Stomach smooth muscle (tissue), 2 donors: ENCODE measurements around the gene RAPGEF6.
A peak's percentile ranks its signal among the peaks of the same experiment; 100 is the strongest.

Experiments used
- H3K27ac ChIP-seq: one replicate; pipeline ENCODE4 v1.7.0; 2013; ENCODE audit warnings: mild to moderate bottlenecking, low read length, inconsistent platforms
- H3K27me3 ChIP-seq, 2 donors: one replicate each; pipeline ENCODE4 v1.7.0; 2013; ENCODE audit warnings: low read length in 2 of 2; ENCODE audit not compliant: insufficient read depth in 2 of 2, control insufficient read depth in 1 of 2
- H3K36me3 ChIP-seq, 2 donors: one replicate each; pipeline ENCODE4 v1.7.0; 2013; ENCODE audit warnings: low read length in 2 of 2; ENCODE audit not compliant: control insufficient read depth in 2 of 2, insufficient read depth in 2 of 2
- H3K4me1 ChIP-seq: one replicate; pipeline ENCODE4 v1.7.0; 2013; ENCODE audit warnings: low read length; ENCODE audit not compliant: control insufficient read depth, insufficient read depth
- H3K4me3 ChIP-seq, 2 donors: one replicate each; pipeline ENCODE4 v1.7.0; 2013; ENCODE audit warnings: low read length in 2 of 2
- H3K9ac ChIP-seq, 2 donors: one replicate each; pipeline ENCODE4 v1.7.0; 2013; ENCODE audit warnings: low read length in 2 of 2, mild to moderate bottlenecking in 1 of 2
- H3K9me3 ChIP-seq, 2 donors: one replicate each; pipeline ENCODE4 v1.7.0; 2013; ENCODE audit warnings: low read length in 2 of 2; ENCODE audit not compliant: control insufficient read depth in 2 of 2
- donor health status: healthy.
- donor health status: Pancreatic carcinoma.

The RAPGEF6 gene

DNA sequence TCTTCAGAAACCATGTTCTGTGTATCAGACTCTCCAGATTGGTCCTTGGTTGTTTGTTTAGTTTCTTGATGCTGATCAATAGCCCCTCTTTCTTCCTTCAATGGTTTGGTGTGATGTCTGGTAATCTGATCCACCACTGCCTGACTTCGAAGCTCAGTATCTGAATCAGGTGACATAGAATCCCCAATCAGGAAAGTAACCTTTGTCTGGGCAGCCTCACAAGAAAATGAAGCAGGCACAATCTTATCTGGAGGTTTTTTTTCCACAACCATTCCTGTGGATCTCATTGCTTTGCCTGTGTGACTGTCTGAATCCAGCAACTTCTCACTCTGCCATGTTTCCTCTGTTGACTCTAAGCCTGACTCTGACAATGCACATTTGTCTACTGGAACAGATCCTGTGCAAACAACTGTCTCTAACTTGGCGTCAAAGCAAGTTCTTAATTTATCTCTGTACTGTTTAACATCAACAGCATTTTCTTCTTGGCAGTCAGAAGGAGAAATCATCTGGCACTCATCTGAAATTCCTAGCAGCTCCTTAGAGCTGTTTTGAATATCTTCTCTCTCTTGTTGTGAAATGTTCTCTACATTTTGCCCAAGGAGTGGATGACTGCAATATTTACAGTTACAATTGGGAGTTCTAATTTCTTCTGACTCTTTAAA is 37.1 kb upstream of the RAPGEF6 start:
- peak overlapping the region; percentile 24 to 41 for H3K4me3 ChIP-seq

DNA sequence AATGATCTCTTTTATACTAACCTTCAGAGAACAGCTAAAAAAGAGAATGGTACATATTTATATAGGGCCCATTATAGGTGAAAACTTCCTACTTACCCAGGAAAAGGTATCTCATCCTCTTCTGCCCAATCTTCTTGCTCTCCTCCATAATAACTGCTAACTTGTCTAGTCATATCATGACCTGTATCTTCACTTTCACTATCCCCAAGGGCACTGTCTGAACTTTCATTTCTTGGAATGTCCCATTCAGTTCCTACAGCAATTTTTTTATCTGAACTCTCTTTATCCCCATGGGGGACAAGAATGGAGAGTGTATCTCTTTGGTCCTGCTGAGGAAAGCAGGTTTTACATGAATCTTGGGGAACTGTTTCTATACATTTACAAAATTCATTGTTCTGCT is 36.4 kb upstream of the RAPGEF6 start:
- peak overlapping the region; percentile 64 for H3K27ac ChIP-seq
- H3K4me3 ChIP-seq: no peak overlapping the region
- no peaks in the 10 kb centered on the region for H3K27me3 ChIP-seq
- H3K36me3 ChIP-seq: peaks cover under 1% of the 10 kb centered on the region in 2 donors
- peaks cover 38% of the 10 kb centered on the region for H3K4me1 ChIP-seq
- no peaks in the 10 kb centered on the region for H3K9me3 ChIP-seq
- peak overlapping the region in 1 of 2 donors; percentile 10 for H3K9ac ChIP-seq

More for the DNA sequence above, 37.1 kb upstream of the RAPGEF6 start:
- H3K9ac ChIP-seq: peak overlapping the region in 1 of 2 donors; percentile 10
- peaks cover 38% of the 10 kb centered on the region for H3K4me1 ChIP-seq
- no peaks in the 10 kb centered on the region for H3K27me3 ChIP-seq
- peaks cover 7 to 8% of the 10 kb centered on the region in 2 donors for H3K36me3 ChIP-seq
- peak overlapping the region; percentile 64 for H3K27ac ChIP-seq
- H3K9me3 ChIP-seq: no peaks in the 10 kb centered on the region

- no peak overlapping the region for H3K9ac ChIP-seq
- H3K27me3 ChIP-seq: no peaks in the 10 kb centered on the region
- H3K4me1 ChIP-seq: no peaks in the 10 kb centered on the region
- H3K36me3 ChIP-seq: peaks cover 5 to 8% of the 10 kb centered on the region in 2 donors
- H3K4me3 ChIP-seq: no peak overlapping the region
- no peaks in the 10 kb centered on the region for H3K9me3 ChIP-seq
- H3K27ac ChIP-seq: no peak overlapping the region
Observed at GRCh38 chr5:131664929-131665328, 29.9 kb upstream of the RAPGEF6 start.

DNA sequence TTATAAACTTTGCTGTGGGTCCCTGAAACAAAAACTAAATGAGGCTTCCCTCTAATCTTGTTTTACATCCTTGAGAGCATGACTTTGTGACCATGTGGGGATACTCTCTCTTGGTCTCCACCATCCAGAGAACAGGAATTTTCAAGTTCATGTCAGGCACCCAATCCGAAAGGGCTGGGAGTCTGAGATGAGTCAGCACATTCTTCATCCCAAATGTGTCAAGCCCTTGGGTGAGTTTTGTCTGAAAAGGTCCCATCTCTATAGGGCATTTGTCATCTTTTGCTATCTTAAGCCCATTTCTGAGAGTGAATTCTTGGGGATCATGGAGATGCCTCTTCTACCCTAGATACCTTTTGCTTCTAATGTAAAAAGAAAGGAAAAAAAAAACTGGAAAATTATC is 26.9 kb upstream of the RAPGEF6 start:
- H3K27ac ChIP-seq: no peak overlapping the region
- H3K4me1 ChIP-seq: no peaks in the 10 kb centered on the region
- peaks cover 14 to 17% of the 10 kb centered on the region in 2 donors for H3K36me3 ChIP-seq
- H3K27me3 ChIP-seq: no peaks in the 10 kb centered on the region
- H3K4me3 ChIP-seq: no peak overlapping the region
- no peak overlapping the region for H3K9ac ChIP-seq
- no peaks in the 10 kb centered on the region for H3K9me3 ChIP-seq

DNA sequence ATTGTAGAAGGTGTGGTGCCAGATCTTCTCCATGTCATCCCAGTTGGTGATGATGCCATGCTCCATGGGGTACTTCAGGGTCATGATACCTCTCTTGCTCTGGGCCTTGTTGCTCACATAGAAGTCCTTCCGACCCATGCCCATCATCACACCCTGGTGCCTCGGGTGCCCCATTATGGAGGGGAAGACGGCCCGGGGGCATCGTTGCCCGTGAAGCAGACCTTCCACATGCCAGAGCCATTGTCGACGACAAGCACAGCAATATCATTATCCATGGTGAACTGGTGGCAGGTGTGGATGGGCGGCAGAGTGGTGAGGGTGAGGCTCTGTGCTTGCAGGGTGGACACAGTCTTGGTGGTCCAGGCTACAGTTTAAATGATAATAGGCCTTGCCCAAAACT is 24.8 kb upstream of the RAPGEF6 start:
- Histone ChIP-seq H3K9me3 (no peaks in the 10 kb centered on the region), H3K4me3 (no peak overlapping the region), H3K27ac (no peak overlapping the region), H3K27me3 (no peaks in the 10 kb centered on the region), H3K9ac (no peak overlapping the region), H3K4me1 (no peaks in the 10 kb centered on the region), H3K36me3 (peaks cover 14 to 17% of the 10 kb centered on the region in 2 donors)

DNA sequence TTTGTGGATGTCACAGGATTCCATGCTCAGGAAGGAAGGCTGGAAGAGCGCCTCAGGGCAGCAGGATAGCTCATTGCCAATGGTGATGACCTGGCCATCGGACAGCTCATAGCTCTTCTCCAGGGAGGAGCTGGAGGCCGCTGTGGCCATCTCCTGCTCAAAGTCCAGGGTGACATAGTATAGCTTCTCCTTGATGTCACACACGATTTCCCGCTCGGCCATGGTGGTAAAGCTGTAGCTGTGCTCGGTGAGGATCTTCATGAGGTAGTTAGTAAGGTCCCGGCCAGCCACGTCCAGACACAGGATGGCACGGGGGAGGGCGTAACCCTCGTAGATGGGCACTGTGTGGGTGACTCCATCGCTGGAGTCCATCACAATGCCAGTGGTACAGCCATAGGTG is 24.3 kb upstream of the RAPGEF6 start:
- Histone ChIP-seq H3K9ac (no peak overlapping the region), H3K9me3 (no peaks in the 10 kb centered on the region), H3K4me1 (no peaks in the 10 kb centered on the region), H3K4me3 (no peak overlapping the region), H3K36me3 (peaks cover 14 to 17% of the 10 kb centered on the region in 2 donors), H3K27ac (no peak overlapping the region), H3K27me3 (no peaks in the 10 kb centered on the region)

DNA sequence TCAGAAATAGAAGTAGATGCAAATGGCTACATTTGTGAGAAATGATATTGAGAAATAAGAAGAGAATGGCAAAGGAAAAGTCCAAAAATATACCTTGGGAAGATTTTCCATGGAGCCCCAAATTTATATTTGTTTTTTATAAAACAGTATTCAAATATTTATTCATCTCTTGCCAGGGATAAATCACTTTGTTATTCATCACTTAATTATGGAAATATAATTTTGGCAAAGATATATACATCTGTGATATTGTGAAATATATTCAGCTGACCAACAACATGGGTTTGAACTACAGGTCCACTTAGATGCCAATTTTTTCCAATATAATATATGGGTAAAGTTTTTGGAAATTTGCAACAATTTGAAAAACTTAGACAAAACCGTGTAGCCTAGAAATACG is 19.7 kb upstream of the RAPGEF6 start:
- no peak overlapping the region for H3K4me3 ChIP-seq
- no peak overlapping the region for H3K9ac ChIP-seq
- no peaks in the 10 kb centered on the region for H3K4me1 ChIP-seq
- H3K27ac ChIP-seq: no peak overlapping the region
- no peaks in the 10 kb centered on the region for H3K27me3 ChIP-seq
- peaks cover 22 to 26% of the 10 kb centered on the region in 2 donors for H3K36me3 ChIP-seq
- H3K9me3 ChIP-seq: no peaks in the 10 kb centered on the region

GRCh38 chr5:131654309-131654708 is 19.3 kb upstream of the RAPGEF6 start:
- Histone ChIP-seq H3K36me3 (peaks cover 20 to 22% of the 10 kb centered on the region in 2 donors), H3K4me1 (no peaks in the 10 kb centered on the region), H3K4me3 (no peak overlapping the region), H3K9me3 (no peaks in the 10 kb centered on the region), H3K27me3 (no peaks in the 10 kb centered on the region), H3K27ac (no peak overlapping the region), H3K9ac (no peak overlapping the region)

GRCh38 chr5:131649161-131649560 is 14.1 kb upstream of the RAPGEF6 start:
- Histone ChIP-seq H3K27me3 (no peaks in the 10 kb centered on the region), H3K27ac (no peak overlapping the region), H3K9ac (no peak overlapping the region), H3K9me3 (no peaks in the 10 kb centered on the region), H3K4me3 (no peak overlapping the region), H3K4me1 (no peaks in the 10 kb centered on the region), H3K36me3 (peaks cover 19 to 29% of the 10 kb centered on the region in 2 donors)

DNA sequence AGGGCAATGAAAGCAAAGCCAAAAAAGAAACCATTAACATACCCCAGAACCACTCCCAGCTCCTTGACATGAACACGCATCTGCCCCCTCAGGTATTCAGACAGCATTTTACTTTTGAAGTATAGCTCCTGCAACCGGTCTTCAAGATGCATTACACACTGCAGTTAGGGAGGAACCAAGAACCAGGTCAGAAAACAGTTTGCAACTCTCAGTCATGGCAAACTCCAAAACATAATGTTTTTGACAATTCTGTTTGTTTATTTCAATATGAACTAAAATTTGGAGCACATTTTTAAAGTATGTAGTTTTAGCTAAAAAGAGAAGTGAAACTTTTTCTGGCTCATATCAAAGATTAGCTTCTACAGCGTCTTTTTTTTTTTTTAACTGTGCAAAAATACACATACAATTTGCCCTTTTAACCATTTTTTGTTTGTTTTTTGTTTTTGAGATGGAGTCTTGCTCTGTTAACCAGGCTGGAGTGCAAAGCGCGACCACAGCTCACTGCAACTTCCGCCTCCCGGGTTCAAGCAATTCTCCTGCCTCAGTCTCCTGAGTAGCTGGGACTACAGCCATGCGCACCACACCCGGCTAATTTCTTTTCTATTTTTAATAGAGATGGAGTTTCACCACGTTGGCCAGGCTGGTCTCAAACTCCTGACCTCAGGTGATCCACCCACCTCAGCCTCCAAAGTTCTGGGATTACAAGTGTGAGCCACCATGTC is 12.2 kb upstream of the RAPGEF6 start:
- Histone ChIP-seq H3K9me3 (no peaks in the 10 kb centered on the region), H3K9ac (no peak overlapping the region), H3K36me3 (peaks cover 15 to 29% of the 10 kb centered on the region in 2 donors), H3K4me1 (no peaks in the 10 kb centered on the region), H3K27ac (no peak overlapping the region), H3K27me3 (no peaks in the 10 kb centered on the region), H3K4me3 (no peak overlapping the region)

DNA sequence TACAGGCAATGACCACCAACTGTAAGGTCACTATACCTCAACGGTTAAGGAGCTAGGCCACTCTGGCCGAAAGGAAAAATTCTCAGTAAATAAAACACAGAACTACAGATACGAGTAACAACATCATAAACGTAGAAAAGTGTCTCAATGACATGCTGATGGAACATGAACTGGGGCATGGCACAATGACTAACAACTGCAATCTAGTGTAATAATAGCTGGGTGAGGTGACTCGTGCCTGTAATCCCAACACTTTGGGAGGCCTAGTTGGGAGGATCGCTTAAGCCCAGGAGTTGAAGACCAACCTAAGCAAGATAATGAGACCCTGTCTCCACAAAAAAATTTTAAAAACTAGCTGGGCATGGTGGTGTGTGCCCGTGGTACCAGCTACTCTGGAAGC is 9.8 kb upstream of the RAPGEF6 start:
- Histone ChIP-seq H3K4me3 (no peak overlapping the region), H3K9ac (no peak overlapping the region), H3K27me3 (no peaks in the 10 kb centered on the region), H3K4me1 (no peaks in the 10 kb centered on the region), H3K36me3 (peaks cover 3 to 12% of the 10 kb centered on the region in 2 donors), H3K27ac (no peak overlapping the region), H3K9me3 (no peaks in the 10 kb centered on the region)
